ENCODE results near the gene OR2W1. TPM values are rescaled to one million over a fixed set of nuclear protein-coding genes. Genes with fewer than 3 reads are reported as not detected.

OR2W1 gene
- total RNA-seq, 4 donors from 2014 or later, result not detected

DNA sequence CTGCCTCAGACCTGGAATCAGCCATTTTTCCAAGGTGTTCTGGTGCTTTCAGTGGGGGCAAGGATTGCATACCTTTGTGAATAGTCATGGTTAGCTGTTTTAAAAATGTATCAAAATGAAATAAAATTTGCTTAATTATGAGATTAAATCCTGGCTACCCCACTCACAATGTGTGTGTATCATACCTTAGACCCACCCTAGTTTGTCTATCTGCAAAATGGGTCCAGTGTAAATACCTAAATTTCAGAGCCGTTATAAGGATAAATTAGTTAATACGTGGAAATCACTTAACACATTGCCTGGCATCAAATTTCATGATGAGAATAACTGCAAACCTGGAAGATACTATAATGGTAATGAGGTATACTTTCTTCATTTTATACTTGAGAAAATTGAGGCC is 36.9 kb downstream of the OR2W1 start:
- peaks cover 0 to 16% (median 3%) of the 10 kb centered on the region in 4 donors for H3K27me3 ChIP-seq
- TF ChIP-seq EP300 (IDR thresholded peaks at IDR 0.05), result no peak
- no peaks in the 10 kb centered on the region for H3K36me3 ChIP-seq
- no peak for DNase-seq (ENCODE audit: extremely low spot score)
- no peak overlapping the region for H3K27ac ChIP-seq (replicated peaks in 1 of 4)
- H3K4me1 ChIP-seq, result peaks cover 6 to 23% (median 13%) of the 10 kb centered on the region in 4 donors
- no peak overlapping the region for H3K4me3 ChIP-seq
- intact Hi-C loops (cut with DNase I), result no loop called here
- no peaks in the 10 kb centered on the region for H3K9me3 ChIP-seq
- 85% methylated on average over 2 of the region's 2 CpGs for WGBS

DNA sequence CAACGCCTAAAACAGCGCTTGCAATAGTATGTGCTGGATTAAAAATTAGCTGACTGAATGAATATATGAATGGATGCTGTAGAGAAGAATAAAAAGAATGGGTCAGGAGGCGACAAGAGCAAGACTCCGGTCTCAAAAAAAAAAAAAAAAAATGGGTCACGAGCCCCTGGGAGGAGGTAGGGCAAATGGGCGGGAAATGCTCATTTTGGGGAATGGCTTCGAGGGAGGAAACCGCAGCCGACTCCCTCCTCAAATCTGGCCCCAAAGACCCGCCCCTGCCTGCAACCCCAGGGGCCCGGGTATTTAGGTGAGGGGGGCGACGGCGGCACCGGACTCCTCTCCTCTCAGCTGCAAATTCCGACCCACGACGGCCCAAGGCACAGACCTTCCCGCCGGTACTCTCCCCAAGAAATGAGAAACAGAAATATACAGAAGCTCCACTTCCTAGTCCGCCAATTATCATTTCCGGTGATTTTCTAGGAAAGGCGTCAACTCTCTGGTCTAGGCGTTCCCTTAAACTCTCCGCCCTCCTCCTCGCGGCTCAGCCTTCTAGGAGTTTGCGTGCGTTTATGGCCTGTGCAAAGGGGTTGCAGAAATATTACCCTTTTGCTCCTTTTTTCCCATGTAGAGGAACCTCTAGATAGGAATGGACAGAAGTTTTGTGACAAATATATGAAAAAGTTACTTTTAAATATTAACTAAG is 39.6 kb downstream of the OR2W1 start, which contains the start of gene ZNF311:
ZNF311 (minus strand) TSS at position 133 of the 703 bp plus-strand sequence. CDS start 1,361 bp downstream, outside the sequence.
- Histone ChIP-seq H3K4me3 (peak within 1 kb of the TSS; percentile 62 to 80 (median 64)), H3K9me3 (no peaks in the 10 kb centered on the region), H3K4me1 (peaks cover 0 to 13% (median 3%) of the 10 kb centered on the region in 4 donors), H3K27me3 (no peaks in the 10 kb centered on the region), H3K27ac (replicated peaks in 1 of 4) (peak within 1 kb of the TSS; percentile 44 to 76 (median 66)), H3K36me3 (no peaks in the 10 kb centered on the region)
- 11% methylated on average over 29 of the region's 29 CpGs for WGBS
- TF ChIP-seq EP300 (IDR thresholded peaks at IDR 0.05), result no peak
- no peak for TF ChIP-seq CTCF (IDR thresholded peaks at IDR 0.05)
- TF ChIP-seq POLR2A (IDR thresholded peaks at IDR 0.05; ENCODE audit: low read depth), result no peak
- TF ChIP-seq POLR2AphosphoS5 (IDR thresholded peaks at IDR 0.05), result peak; percentile 53 to 62
- intact Hi-C loops (cut with DNase I), result no loop called here
- DNase-seq (ENCODE audit: extremely low spot score), result no peak

- Histone ChIP-seq H3K4me1 (no peaks in the 10 kb centered on the region), H3K36me3 (no peaks in the 10 kb centered on the region), H3K27ac (replicated peaks in 1 of 4) (no peak overlapping the region), H3K4me3 (no peak overlapping the region), H3K9me3 (no peaks in the 10 kb centered on the region), H3K27me3 (peaks cover 0 to 12% (median 0%) of the 10 kb centered on the region in 4 donors)
- no peak for TF ChIP-seq POLR2A (IDR thresholded peaks at IDR 0.05; ENCODE audit: low read depth)
- TF ChIP-seq EP300 (IDR thresholded peaks at IDR 0.05), result no peak
- TF ChIP-seq POLR2AphosphoS5 (IDR thresholded peaks at IDR 0.05), result no peak
- no peak for TF ChIP-seq CTCF (IDR thresholded peaks at IDR 0.05)
- intact Hi-C loops (cut with DNase I), result no loop called here
- 84% methylated on average over 2 of the region's 2 CpGs for WGBS
- no peak for DNase-seq (ENCODE audit: extremely low spot score)
Observed at GRCh38 chr6:28996844-28997510, 48.0 kb downstream of the OR2W1 start.

GRCh38 chr6:28995093-28995650 is 49.8 kb downstream of the OR2W1 start:
- no peaks in the 10 kb centered on the region for H3K4me1 ChIP-seq
- H3K27me3 ChIP-seq, result peaks cover 0 to 21% (median 0%) of the 10 kb centered on the region in 4 donors
- no peak overlapping the region for H3K4me3 ChIP-seq
- no peak overlapping the region for H3K27ac ChIP-seq (replicated peaks in 1 of 4)
- 89% methylated on average over 8 of the region's 8 CpGs for WGBS
- no peak for DNase-seq (ENCODE audit: extremely low spot score)
- no peaks in the 10 kb centered on the region for H3K9me3 ChIP-seq
- no peaks in the 10 kb centered on the region for H3K36me3 ChIP-seq
- TF ChIP-seq EP300 (IDR thresholded peaks at IDR 0.05) (no peak), POLR2AphosphoS5 (IDR thresholded peaks at IDR 0.05) (no peak), CTCF (IDR thresholded peaks at IDR 0.05) (no peak), POLR2A (IDR thresholded peaks at IDR 0.05; ENCODE audit: low read depth) (no peak)
- intact Hi-C loops (cut with DNase I), result no loop called here

Other genes starting within 250 kb of the OR2W1 start
- 10 to 100 TPM; 31.1 to 42.2 (median 36.0) TPM for gene TRIM27, start 121.2 kb downstream of the OR2W1 start, total RNA-seq
- 1 to 10 TPM in 1 of 4 donors, under 1 TPM in 3; 0.17 to 1.7 (median 0.53) TPM for gene ZNF311, start 39.9 kb downstream of the OR2W1 start, total RNA-seq
- not detected for gene OR2B3, start 42.1 kb upstream of the OR2W1 start, total RNA-seq
- gene OR2J1, start 54.3 kb upstream of the OR2W1 start, total RNA-seq, result not detected
- gene OR2J3, start 62.9 kb upstream of the OR2W1 start, total RNA-seq, result not detected
- not detected for gene OR2J2, start 125.7 kb upstream of the OR2W1 start, total RNA-seq